WTC11 (cell line): ENCODE measurements around the gene PHLDA3. TPM values are rescaled to one million over a fixed set of nuclear protein-coding genes. Genes with fewer than 3 reads are reported as not detected.

Source experiments
- ATAC-seq: fragments of 200-7000 bp; cut with Tn5 transposase; 2 replicates; pipeline ENCODE4 v1.10.0; 2021; ENCODE audit warnings: mild to moderate bottlenecking, moderate library complexity
- CTCF ChIA-PET: fragments of 300-600 bp; sonication (Branson Sonifier 250); formaldehyde crosslinking; loops from one replicate; lab custom pipeline; 2021; ENCODE audit warnings: antibody characterized with exemption; lab: Charles Lee
- POLR2A ChIA-PET: fragments of 350-600 bp; sonication (Branson Sonifier 250); formaldehyde crosslinking; loops from one replicate; lab custom pipeline; 2021; ENCODE audit warnings: antibody characterized with exemption; lab: Charles Lee
- DNase-seq: peaks from one replicate; pipeline ENCODE4 v3.0.0; 2021; ENCODE audit warnings: low spot score
- H3K27ac Mint-ChIP-seq: 2 replicates; pipeline ENCODE4 v1.8.0; 2021; ENCODE audit warnings: mixed read lengths
- H3K27me3 Mint-ChIP-seq: 2 replicates; pipeline ENCODE4 v1.8.0; 2021; ENCODE audit warnings: low read depth, mild to moderate bottlenecking, moderate library complexity, mixed read lengths
- H3K36me3 Mint-ChIP-seq: 2 replicates; pipeline ENCODE4 v1.8.0; 2021; ENCODE audit warnings: mixed read lengths
- H3K4me1 Mint-ChIP-seq: 2 replicates; pipeline ENCODE4 v1.8.0; 2022; ENCODE audit warnings: mixed read lengths
- H3K4me3 Mint-ChIP-seq: 2 replicates; pipeline ENCODE4 v1.8.0; 2021; ENCODE audit warnings: mild to moderate bottlenecking, moderate library complexity, mixed read lengths
- H3K9me3 Mint-ChIP-seq: 2 replicates; pipeline ENCODE4 v1.8.0; 2021; ENCODE audit warnings: mixed read lengths
- ATF6 ChIP-seq: sonication (generic); formaldehyde crosslinking; IDR thresholded peaks from 2 replicates; pipeline ENCODE4 v1.8.1; 2023; ENCODE audit warnings: mild to moderate bottlenecking, missing genetic modification reagents
- CTCF ChIP-seq: fragments of 200-600 bp; IDR thresholded peaks from 2 replicates; pipeline ENCODE4 v1.8.0; 2022; ENCODE audit warnings: antibody characterized with exemption
- ERG ChIP-seq: fragments of 250-450 bp; sonication (Bioruptor Pico); IDR thresholded peaks from 2 replicates; pipeline ENCODE4 v1.8.0; 2021; ENCODE audit warnings: mild to moderate bottlenecking
- ESRRA ChIP-seq: sonication (generic); formaldehyde crosslinking; IDR thresholded peaks from 2 replicates; pipeline ENCODE4 v1.8.1; 2022; ENCODE audit warnings: mild to moderate bottlenecking, missing genetic modification reagents, borderline replicate concordance
- ETV6 ChIP-seq: sonication (generic); formaldehyde crosslinking; IDR thresholded peaks from 2 replicates; pipeline ENCODE4 v1.8.1; 2022; ENCODE audit warnings: mild to moderate bottlenecking, missing genetic modification reagents
- HMGXB4 ChIP-seq: sonication (generic); formaldehyde crosslinking; IDR thresholded peaks from 2 replicates; pipeline ENCODE4 v1.8.1; 2023; ENCODE audit warnings: mild to moderate bottlenecking, moderate library complexity, missing genetic modification reagents
- NFATC4 ChIP-seq: fragments of 250-450 bp; sonication (Bioruptor Pico); IDR thresholded peaks from 2 replicates; pipeline ENCODE4 v1.9.0; 2021; ENCODE audit warnings: mild to moderate bottlenecking
- NR2C2 ChIP-seq: sonication (generic); formaldehyde crosslinking; IDR thresholded peaks from 2 replicates; pipeline ENCODE4 v1.8.0; 2022; ENCODE audit warnings: mild to moderate bottlenecking, missing genetic modification reagents
- NR3C1 ChIP-seq: sonication (generic); formaldehyde crosslinking; conservative IDR thresholded peaks from 2 replicates; pipeline ENCODE4 v1.8.1; 2023; ENCODE audit warnings: low read depth, mild to moderate bottlenecking, missing genetic modification reagents
- OVOL2 ChIP-seq: fragments of 250-450 bp; sonication (Bioruptor Pico); IDR thresholded peaks from 2 replicates; pipeline ENCODE4 v1.9.0; 2021; ENCODE audit warnings: mild to moderate bottlenecking, borderline replicate concordance
- SMAD3 ChIP-seq: sonication (generic); formaldehyde crosslinking; IDR thresholded peaks from 2 replicates; pipeline ENCODE4 v1.8.0; 2022; ENCODE audit warnings: missing genetic modification reagents, mild to moderate bottlenecking, borderline replicate concordance
- SMAD4 ChIP-seq: sonication (generic); formaldehyde crosslinking; IDR thresholded peaks from 2 replicates; pipeline ENCODE4 v1.8.0; 2022; ENCODE audit warnings: mild to moderate bottlenecking, missing genetic modification reagents
- USF1 ChIP-seq: sonication (generic); formaldehyde crosslinking; IDR thresholded peaks from 2 replicates; pipeline ENCODE4 v1.8.0; 2022; ENCODE audit warnings: mild to moderate bottlenecking, missing genetic modification reagents
- ZBTB43 ChIP-seq: sonication (generic); formaldehyde crosslinking; IDR thresholded peaks from 2 replicates; pipeline ENCODE4 v1.8.1; 2023; ENCODE audit warnings: mild to moderate bottlenecking, missing genetic modification reagents
- ZNF532 ChIP-seq: fragments of 250-450 bp; sonication (Bioruptor Pico); IDR thresholded peaks from 2 replicates; pipeline ENCODE4 v1.9.0; 2021; ENCODE audit warnings: mild to moderate bottlenecking, borderline replicate concordance
- ZNF671 ChIP-seq: fragments of 250-450 bp; sonication (Bioruptor Pico); IDR thresholded peaks from 2 replicates; pipeline ENCODE4 v1.8.0; 2021; ENCODE audit warnings: mild to moderate bottlenecking
- total RNA-seq: library from RNA; stranded (reverse); gene quantifications from 3 replicates; pipeline ENCODE4 v1.2.3, GENCODE V29; 2021

The PHLDA3 gene
- total RNA-seq, 1 experiment from 2014 or later: 95.1 TPM

- Mint-ChIP-seq H3K36me3 (peaks cover 6% of the 10 kb centered on the region), H3K4me3 (no peak overlapping the region), H3K4me1 (peaks cover 33% of the 10 kb centered on the region), H3K27ac (no peak overlapping the region), H3K9me3 (peaks cover 6% of the 10 kb centered on the region), H3K27me3 (no peaks in the 10 kb centered on the region)
- TF ChIP-seq NR2C2 (CRISPR knock-in tag): no peak
- TF ChIP-seq SMAD3 (CRISPR knock-in tag): no peak
- no peak for TF ChIP-seq ZNF532 (CRISPR knock-in tag)
- TF ChIP-seq ZBTB43 (CRISPR knock-in tag): no peak
- no peak for TF ChIP-seq SMAD4
- no peak for TF ChIP-seq ATF6 (CRISPR knock-in tag)
- no peak for TF ChIP-seq USF1 (CRISPR knock-in tag)
- no peak for TF ChIP-seq NFATC4 (CRISPR knock-in tag)
- TF ChIP-seq CTCF: no peak
- no peak for TF ChIP-seq ERG (CRISPR knock-in tag)
- no peak for TF ChIP-seq OVOL2
- no peak for TF ChIP-seq ZNF671 (CRISPR knock-in tag)
- TF ChIP-seq NR3C1: no peak
- TF ChIP-seq HMGXB4 (CRISPR knock-in tag): no peak
- no peak for TF ChIP-seq ESRRA (CRISPR knock-in tag)
- no peak for TF ChIP-seq ETV6 (CRISPR knock-in tag)
- DNase-seq (no peak), ATAC-seq (no peak)
- ChIA-PET CTCF (interaction anchor here (1.1 to 11.6 kb wide), 8 partner anchors 11 to 398 kb away, joined by 3 to 276 read pairs (median 4); partner anchors contain the start of gene PHLDA3), POLR2A (no interaction called here)
Observed at GRCh38 chr1:201497935-201498509, 29.0 kb upstream of the PHLDA3 start.
